HG03064 (cell line): ENCODE measurements around the gene OPN1SW.

ENCODE experiments used
- ATAC-seq: cut with Tn5 transposase; IDR thresholded peaks from one replicate; pipeline ENCODE4 v1.9.1; 2021; ENCODE audit warnings: low read depth; ENCODE audit not compliant: unreplicated experiment

Gene OPN1SW, protein sequence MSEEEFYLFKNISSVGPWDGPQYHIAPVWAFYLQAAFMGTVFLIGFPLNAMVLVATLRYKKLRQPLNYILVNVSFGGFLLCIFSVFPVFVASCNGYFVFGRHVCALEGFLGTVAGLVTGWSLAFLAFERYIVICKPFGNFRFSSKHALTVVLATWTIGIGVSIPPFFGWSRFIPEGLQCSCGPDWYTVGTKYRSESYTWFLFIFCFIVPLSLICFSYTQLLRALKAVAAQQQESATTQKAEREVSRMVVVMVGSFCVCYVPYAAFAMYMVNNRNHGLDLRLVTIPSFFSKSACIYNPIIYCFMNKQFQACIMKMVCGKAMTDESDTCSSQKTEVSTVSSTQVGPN

DNA sequence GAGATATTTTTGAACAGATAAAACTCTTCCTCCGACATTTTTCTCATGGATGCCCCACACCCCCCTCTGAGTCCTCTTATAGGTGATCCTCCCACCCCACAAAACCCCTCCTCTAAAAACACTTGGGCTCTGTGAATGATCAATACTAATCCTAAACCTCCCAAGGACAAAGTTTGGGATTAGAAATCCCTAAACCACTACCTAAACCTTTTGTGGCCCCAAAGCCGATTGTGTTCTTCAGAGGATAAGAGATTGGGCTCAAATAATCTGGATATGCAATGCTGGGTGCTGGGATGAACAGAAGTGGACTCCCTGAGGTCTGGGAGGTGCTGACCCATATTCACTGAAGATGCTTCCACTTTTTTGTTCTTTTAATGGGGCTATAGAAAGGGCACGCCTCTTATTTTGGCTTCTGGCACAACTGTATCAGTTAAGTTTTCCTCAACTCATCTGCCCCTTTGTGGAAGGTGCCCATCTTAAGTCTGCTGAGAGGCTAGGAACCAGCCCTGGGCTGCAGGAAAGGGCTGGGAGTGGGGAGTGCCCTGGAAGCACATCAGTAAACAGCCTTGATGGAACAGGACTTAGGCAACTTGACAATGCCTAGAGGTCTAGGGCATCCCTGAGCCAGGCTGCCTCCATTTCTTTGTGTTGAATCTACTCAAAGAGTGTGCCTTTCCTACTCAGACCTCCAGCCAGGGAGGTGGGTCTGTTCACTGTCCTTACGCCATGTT lies at the start of gene OPN1SW:
Gene OPN1SW (minus strand): TSS at position 51 of the 731 bp plus-strand sequence. CDS start 13 bp downstream, at position 38.
- ATAC-seq, result no peak

GRCh38 chr7:128821724-128822123 lies 46.1 kb upstream of the OPN1SW start:
- no peak for ATAC-seq

- no peak for ATAC-seq
Measured at GRCh38 chr7:128818694-128819093, 43.1 kb upstream of the OPN1SW start.

GRCh38 chr7:128815289-128815942 lies 39.8 kb upstream of the OPN1SW start:
- ATAC-seq, result no peak

- ATAC-seq, result no peak
Measured at GRCh38 chr7:128814499-128814898, 38.9 kb upstream of the OPN1SW start.

DNA sequence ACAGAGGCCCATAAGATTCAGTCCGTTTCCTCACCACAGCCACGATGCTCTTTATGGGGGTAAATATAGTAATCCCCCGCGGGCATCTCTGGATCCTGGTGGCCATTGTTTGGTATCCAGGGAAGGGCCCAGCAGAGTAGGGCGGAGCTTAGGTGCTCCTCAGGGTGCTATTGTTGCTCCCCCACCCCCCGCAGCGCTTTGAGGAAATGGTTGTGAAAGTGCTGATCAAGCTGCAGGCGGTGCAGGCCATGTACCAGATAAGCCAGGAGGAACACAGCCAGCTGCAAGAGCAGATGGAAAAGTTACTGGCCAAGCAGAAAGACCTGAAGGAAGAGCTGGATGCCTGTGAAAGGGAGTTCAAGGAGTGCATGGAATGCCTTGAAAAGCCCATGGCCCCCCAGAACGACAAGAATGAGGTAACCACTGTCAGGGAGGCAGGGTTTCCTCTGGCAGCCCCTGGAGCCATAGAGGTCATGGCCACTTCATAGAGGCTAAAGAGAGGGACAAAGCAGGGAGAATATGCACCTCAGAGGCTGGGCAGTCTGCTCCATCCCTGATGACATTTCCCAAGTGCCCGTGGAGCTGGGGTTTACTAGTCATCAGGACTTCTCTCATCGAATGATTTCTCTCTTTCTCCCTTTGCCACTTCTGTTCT lies 37.0 kb upstream of the OPN1SW start:
- no peak for ATAC-seq

- ATAC-seq, result no peak
Measured at GRCh38 chr7:128811631-128812430, 36.2 kb upstream of the OPN1SW start.

DNA sequence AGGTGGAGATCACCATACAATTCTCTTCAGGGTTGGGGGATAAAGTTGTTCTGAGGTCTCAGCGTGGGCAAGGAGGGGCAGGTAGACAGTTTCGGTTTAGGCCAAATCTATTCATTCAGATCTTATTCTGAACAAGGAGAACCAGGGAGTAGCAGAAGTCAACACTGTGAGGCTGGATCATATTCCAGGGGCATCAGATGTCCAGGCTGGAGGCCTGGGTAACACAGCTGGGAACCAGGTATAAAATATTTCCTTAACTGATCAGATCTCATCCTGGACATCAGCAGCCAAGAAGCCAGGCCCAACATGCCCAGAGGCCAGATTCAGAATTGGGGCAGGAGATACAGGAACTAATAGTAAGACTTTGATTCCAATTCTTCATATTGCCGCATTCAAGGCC lies 35.4 kb upstream of the OPN1SW start:
- no peak for ATAC-seq

DNA sequence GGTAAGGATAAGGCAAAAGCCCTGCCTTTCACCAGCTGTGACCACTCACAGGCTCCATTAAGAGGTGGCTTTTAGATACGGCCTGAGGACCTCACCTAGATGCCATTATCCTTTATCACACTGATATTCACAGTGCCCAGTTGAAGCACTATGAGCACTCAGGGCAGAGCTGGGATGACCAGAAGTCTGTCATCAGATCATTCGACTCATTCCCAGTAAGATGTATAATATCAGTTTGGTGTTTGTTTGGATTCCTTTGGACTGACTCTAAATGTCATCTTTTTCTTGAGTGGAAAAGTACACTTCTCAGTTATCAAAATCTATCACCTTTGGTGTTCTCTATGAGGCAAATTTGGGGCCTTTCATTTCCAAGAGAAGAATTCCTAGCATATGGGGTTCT lies 34.9 kb upstream of the OPN1SW start:
- ATAC-seq, result no peak

- ATAC-seq, result no peak
Measured at GRCh38 chr7:128809363-128809762, 33.8 kb upstream of the OPN1SW start.

DNA sequence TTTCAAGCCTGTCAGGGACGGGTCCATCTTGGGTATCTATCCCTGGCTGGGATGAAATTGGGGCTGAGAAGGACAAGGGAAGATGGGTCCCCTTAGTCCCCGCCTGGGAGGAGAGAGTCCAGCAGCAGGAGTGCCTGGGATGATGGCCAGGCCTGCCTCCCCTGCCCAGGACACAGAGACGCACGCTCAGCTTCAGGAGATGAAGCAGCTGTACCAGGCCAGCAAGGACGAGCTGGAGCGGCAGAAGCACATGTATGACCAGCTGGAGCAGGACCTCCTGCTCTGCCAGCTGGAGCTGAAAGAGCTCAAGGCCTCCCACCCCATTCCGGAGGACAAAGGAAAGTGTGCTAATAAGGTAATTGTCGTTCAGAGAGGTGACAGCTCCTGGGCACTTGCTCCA lies 31.6 kb upstream of the OPN1SW start:
- ATAC-seq, result no peak

GRCh38 chr7:128805225-128805624 lies 29.6 kb upstream of the OPN1SW start:
- ATAC-seq, result no peak

DNA sequence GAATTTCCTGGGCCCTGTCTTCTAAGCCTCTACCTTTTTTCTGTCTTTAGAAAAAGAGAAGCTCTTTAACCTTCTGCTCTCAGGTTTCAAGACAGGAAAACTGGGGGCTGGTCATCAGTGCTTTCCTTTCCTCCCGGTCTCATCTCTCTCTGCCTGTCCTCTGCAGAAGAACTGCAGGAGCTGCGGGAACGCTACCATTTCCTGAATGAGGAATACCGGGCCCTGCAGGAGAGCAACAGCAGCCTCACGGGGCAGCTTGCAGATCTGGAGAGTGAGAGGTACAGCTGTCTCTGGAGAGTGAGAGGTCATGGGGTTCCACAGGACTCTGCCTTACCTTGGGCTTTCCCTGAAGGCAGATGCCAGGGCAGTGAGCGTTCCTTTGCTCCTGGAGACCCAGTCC lies 28.9 kb upstream of the OPN1SW start:
- ATAC-seq, result no peak

GRCh38 chr7:128801667-128802418 lies 26.2 kb upstream of the OPN1SW start:
- no peak for ATAC-seq

- ATAC-seq, result no peak
Measured at GRCh38 chr7:128801003-128801402, 25.4 kb upstream of the OPN1SW start.

- no peak for ATAC-seq
Measured at GRCh38 chr7:128800567-128800966, 25.0 kb upstream of the OPN1SW start.

GRCh38 chr7:128799451-128799850 lies 23.9 kb upstream of the OPN1SW start:
- ATAC-seq, result no peak

GRCh38 chr7:128796327-128796726 lies 20.7 kb upstream of the OPN1SW start:
- ATAC-seq, result no peak

DNA sequence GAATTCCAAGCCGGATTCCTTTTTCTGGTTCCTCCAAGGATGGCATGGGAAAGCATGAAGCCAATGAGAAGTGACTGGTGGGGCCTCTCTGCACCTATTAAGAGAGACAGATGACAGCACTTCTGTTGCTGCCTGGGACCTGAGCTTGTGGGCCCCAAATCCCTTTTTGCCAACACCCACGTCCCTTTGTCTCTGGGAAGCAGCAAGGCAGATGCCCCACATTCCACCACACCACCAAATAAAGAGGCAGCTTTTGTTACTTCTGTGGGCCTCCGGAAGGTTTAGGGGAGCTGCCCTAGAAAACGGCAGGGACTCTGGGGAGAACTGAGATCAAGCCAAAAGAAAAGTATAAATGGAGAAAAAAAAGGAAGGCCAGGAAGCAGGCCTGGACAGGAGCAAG lies 19.5 kb upstream of the OPN1SW start:
- no peak for ATAC-seq

- no peak for ATAC-seq
Measured at GRCh38 chr7:128794436-128794835, 18.8 kb upstream of the OPN1SW start.
